PC-9 (cell line): Measurements from ENCODE around the gene SP140L.

Experiments used
- EZH2 ChIP-seq: fragments of 200-600 bp; sonication (generic); IDR thresholded peaks from 2 replicates; pipeline ENCODE4 v1.8.0; 2017; ENCODE audit warnings: antibody characterized with exemption, low read depth
- TF ChIP-seq, protein P1 (sequence below): fragments of 200-600 bp; sonication (generic); conservative IDR thresholded peaks from 2 replicates; pipeline ENCODE4 v1.6.1; 2017; ENCODE audit warnings: mixed run types, antibody characterized with exemption, mild to moderate bottlenecking, moderate library complexity

DNA sequence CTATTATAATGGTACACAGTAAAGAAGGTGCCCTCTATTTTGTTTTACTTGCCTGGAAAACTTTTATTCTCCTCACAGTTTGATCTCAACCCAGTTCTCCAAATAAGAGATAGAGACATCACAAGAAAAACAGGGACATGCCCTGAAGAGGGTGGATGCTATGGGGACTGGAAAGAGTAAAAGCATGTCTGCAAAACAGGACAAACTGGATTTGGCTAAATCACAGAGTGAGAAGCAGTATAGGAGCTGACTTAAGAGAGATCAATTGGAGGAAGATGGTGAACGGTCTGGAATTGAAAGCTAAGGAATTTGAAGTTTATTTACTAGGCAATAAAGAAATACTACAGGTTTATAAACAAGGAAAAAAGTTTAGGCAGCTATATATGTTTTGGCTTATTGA is 33.0 kb downstream of the SP140L start:
- TF ChIP-seq, protein P1, sequence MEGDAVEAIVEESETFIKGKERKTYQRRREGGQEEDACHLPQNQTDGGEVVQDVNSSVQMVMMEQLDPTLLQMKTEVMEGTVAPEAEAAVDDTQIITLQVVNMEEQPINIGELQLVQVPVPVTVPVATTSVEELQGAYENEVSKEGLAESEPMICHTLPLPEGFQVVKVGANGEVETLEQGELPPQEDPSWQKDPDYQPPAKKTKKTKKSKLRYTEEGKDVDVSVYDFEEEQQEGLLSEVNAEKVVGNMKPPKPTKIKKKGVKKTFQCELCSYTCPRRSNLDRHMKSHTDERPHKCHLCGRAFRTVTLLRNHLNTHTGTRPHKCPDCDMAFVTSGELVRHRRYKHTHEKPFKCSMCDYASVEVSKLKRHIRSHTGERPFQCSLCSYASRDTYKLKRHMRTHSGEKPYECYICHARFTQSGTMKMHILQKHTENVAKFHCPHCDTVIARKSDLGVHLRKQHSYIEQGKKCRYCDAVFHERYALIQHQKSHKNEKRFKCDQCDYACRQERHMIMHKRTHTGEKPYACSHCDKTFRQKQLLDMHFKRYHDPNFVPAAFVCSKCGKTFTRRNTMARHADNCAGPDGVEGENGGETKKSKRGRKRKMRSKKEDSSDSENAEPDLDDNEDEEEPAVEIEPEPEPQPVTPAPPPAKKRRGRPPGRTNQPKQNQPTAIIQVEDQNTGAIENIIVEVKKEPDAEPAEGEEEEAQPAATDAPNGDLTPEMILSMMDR: no peak
- no peak for TF ChIP-seq EZH2
